Putamen (tissue), 1 donor: ENCODE measurements around the gene EVPL.
"Not testable (repeated sequence)": the region's sequence is repeated elsewhere in the genome, so short reads cannot be mapped to it uniquely, and the experiment has no call there.

Experiments used
- DNase-seq: peaks from one replicate; pipeline ENCODE4 v3.0.0-alpha.2; 2016; ENCODE audit warnings: low spot score

EVPL gene

GRCh38 chr17:75996665-75997590 lies 30.2 kb downstream of the EVPL start:
- DNase-seq, result no peak

- DNase-seq, result no peak
These were observed 31.7 kb downstream of the EVPL start for GRCh38 chr17:75995385-75995925.

GRCh38 chr17:75994802-75995370 lies 32.2 kb downstream of the EVPL start:
- DNase-seq, result no peak

GRCh38 chr17:75991396-75991795 lies 35.7 kb downstream of the EVPL start:
- no peak for DNase-seq

GRCh38 chr17:75987041-75987440 lies 40.1 kb downstream of the EVPL start:
- no peak for DNase-seq

GRCh38 chr17:75985986-75986385 lies 41.1 kb downstream of the EVPL start:
- DNase-seq, result no peak

GRCh38 chr17:75983501-75984181 lies 43.5 kb downstream of the EVPL start:
- DNase-seq, result no peak

GRCh38 chr17:75981019-75981615 lies 46.0 kb downstream of the EVPL start:
- DNase-seq, result no peak

- no peak for DNase-seq
These were observed 46.7 kb downstream of the EVPL start for GRCh38 chr17:75980188-75981018.

- no peak for DNase-seq
These were observed 47.4 kb downstream of the EVPL start for GRCh38 chr17:75979705-75980187.

- peak; percentile 97 for DNase-seq
These were observed 48.0 kb downstream of the EVPL start, which contains the start of the genes ACOX1 and TEN1 for GRCh38 chr17:75978938-75979704. Gene ACOX1 (minus strand): TSS chr17:75979166. CDS start chr17:75979073, 93 bp downstream. Gene TEN1 (plus strand): TSS chr17:75979240. CDS start chr17:75986193, 6,953 bp downstream.

- no peak for DNase-seq
These were observed 50.8 kb downstream of the EVPL start for GRCh38 chr17:75976175-75976848.

- DNase-seq, result no peak
These were observed 51.3 kb downstream of the EVPL start for GRCh38 chr17:75975757-75976174.

GRCh38 chr17:75975187-75975586 lies 51.9 kb downstream of the EVPL start:
- DNase-seq, result not testable (repeated sequence)

GRCh38 chr17:75970626-75971025 lies 56.5 kb downstream of the EVPL start:
- no peak for DNase-seq

- DNase-seq, result no peak
These were observed 57.0 kb downstream of the EVPL start for GRCh38 chr17:75970011-75970523.

GRCh38 chr17:75969044-75969443 lies 58.1 kb downstream of the EVPL start:
- DNase-seq, result not testable (repeated sequence)

- no peak for DNase-seq
These were observed 61.6 kb downstream of the EVPL start for GRCh38 chr17:75965468-75965867.

- DNase-seq, result no peak
These were observed 67.1 kb downstream of the EVPL start for GRCh38 chr17:75959839-75960511.
